Measurements from ENCODE around the gene CREB5. TPM values are rescaled to one million over a fixed set of nuclear protein-coding genes. Genes with fewer than 3 reads are reported as not detected.

Gene CREB5
- total RNA-seq, 2 experiments from 2014 or later, result 0.19 to 0.22 TPM

DNA sequence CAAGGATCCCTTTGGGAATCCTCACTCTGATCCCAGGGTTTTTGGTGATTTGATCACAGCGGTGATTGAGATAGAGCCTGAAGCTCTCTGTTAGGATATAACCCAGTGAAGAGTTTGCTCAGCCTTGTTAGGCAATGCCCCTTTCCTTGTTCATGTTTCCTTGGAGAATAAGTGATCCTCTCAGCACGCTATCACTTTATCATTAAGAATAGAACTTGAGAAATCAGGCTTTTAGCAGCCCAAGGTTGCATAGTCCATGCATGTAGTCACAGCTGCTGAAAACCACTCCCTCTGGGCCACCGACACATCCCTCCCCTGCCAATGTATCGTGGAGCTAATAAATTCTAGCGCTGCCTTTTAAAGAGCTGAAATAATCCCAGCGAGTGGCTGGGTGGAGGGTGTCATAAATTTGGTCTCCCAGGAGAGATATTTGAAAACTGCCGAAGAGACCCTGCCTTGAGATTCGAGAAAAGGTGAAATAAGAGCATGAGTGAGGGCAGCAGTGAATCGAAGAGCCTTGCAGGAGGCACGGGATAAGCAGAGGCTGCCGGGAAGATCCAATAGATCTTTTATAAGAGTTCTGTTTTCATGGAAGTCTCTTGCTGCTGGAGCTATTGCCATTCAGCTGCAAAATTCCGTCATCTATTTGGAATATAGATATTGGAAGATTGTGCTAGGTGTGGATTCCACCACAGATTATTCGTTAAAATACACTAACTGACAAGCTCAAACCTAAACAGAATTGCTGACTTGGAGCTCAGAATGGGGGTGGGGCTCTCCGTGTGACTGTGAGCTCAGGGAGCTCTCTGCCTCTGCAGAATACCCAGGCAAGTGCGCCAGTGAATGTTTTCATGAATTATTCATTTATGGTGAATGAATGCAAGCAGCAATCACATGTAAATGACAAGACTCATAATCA lies 296.0 kb downstream of the CREB5 start:
- H3K4me1 ChIP-seq (ENCODE audit: insufficient read depth, low read length), result no peaks in the 10 kb centered on the region
- H3K27ac ChIP-seq (ENCODE audit: low read depth in 1 of 2, low read length in 2 of 2), result no peak overlapping the region
- Mint-ChIP-seq H3K9me3 (no peaks in the 10 kb centered on the region), H3K27me3 (no peaks in the 10 kb centered on the region), H3K4me3 (no peak overlapping the region), H3K4me1 (ENCODE audit: low read depth) (no peaks in the 10 kb centered on the region), H3K27ac (no peak overlapping the region), H3K36me3 (ENCODE audit: low read depth) (no peaks in the 10 kb centered on the region)
- ATAC-seq (ENCODE audit: poor library complexity) (no peak), DNase-seq (no peak)
- intact Hi-C loops (cut with DNase I, micrococcal nuclease), result no loop called here
- no peaks in the 10 kb centered on the region for H3K9me3 ChIP-seq (ENCODE audit: control insufficient read depth in 1 of 2, insufficient read depth in 1 of 2, low read length in 2 of 2)
- no peaks in the 10 kb centered on the region for H3K27me3 ChIP-seq (ENCODE audit: control insufficient read depth in 1 of 2, insufficient read depth in 2 of 2, low read length in 2 of 2)
- TF ChIP-seq, protein P1, sequence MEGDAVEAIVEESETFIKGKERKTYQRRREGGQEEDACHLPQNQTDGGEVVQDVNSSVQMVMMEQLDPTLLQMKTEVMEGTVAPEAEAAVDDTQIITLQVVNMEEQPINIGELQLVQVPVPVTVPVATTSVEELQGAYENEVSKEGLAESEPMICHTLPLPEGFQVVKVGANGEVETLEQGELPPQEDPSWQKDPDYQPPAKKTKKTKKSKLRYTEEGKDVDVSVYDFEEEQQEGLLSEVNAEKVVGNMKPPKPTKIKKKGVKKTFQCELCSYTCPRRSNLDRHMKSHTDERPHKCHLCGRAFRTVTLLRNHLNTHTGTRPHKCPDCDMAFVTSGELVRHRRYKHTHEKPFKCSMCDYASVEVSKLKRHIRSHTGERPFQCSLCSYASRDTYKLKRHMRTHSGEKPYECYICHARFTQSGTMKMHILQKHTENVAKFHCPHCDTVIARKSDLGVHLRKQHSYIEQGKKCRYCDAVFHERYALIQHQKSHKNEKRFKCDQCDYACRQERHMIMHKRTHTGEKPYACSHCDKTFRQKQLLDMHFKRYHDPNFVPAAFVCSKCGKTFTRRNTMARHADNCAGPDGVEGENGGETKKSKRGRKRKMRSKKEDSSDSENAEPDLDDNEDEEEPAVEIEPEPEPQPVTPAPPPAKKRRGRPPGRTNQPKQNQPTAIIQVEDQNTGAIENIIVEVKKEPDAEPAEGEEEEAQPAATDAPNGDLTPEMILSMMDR (IDR thresholded peaks at IDR 0.05), result no peak
- POLR2A ChIA-PET, result no interaction called here
- no peak overlapping the region for H3K4me3 ChIP-seq (ENCODE audit: low read length)
- CTCF ChIA-PET, result no interaction called here
- H3K36me3 ChIP-seq (ENCODE audit: insufficient read depth, low read length), result no peaks in the 10 kb centered on the region

- Histone ChIP-seq H3K4me1 (ENCODE audit: insufficient read depth, low read length) (no peaks in the 10 kb centered on the region), H3K27me3 (ENCODE audit: control insufficient read depth in 1 of 2, insufficient read depth in 2 of 2, low read length in 2 of 2) (no peaks in the 10 kb centered on the region), H3K27ac (ENCODE audit: low read depth in 1 of 2, low read length in 2 of 2) (no peak overlapping the region), H3K9me3 (ENCODE audit: control insufficient read depth in 1 of 2, insufficient read depth in 1 of 2, low read length in 2 of 2) (no peaks in the 10 kb centered on the region), H3K4me3 (ENCODE audit: low read length) (no peak overlapping the region), H3K36me3 (ENCODE audit: insufficient read depth, low read length) (no peaks in the 10 kb centered on the region)
- DNase-seq, result no peak
- no peak overlapping the region for H3K4me3 Mint-ChIP-seq
- ChIA-PET POLR2A (interaction anchor here (0.7 kb wide), 1 partner anchor 11 kb away, joined by 3 read pairs; no protein-coding TSS in a partner anchor), CTCF (no interaction called here)
- H3K4me1 Mint-ChIP-seq (ENCODE audit: low read depth), result no peaks in the 10 kb centered on the region
- ATAC-seq (ENCODE audit: poor library complexity), result no peak
- no peak overlapping the region for H3K27ac Mint-ChIP-seq
- intact Hi-C loops (cut with DNase I, micrococcal nuclease), result no loop called here
- H3K9me3 Mint-ChIP-seq, result no peaks in the 10 kb centered on the region
- TF ChIP-seq, protein P1 (IDR thresholded peaks at IDR 0.05), result no peak
- no peaks in the 10 kb centered on the region for H3K27me3 Mint-ChIP-seq
- no peaks in the 10 kb centered on the region for H3K36me3 Mint-ChIP-seq (ENCODE audit: low read depth)
Measured at GRCh38 chr7:28709748-28710147, 297.4 kb downstream of the CREB5 start.

GRCh38 chr7:28711114-28711513 lies 298.8 kb downstream of the CREB5 start:
- no peak for ATAC-seq (ENCODE audit: poor library complexity)
- Histone ChIP-seq H3K4me3 (ENCODE audit: low read length) (no peak overlapping the region), H3K36me3 (ENCODE audit: insufficient read depth, low read length) (no peaks in the 10 kb centered on the region), H3K4me1 (ENCODE audit: insufficient read depth, low read length) (no peaks in the 10 kb centered on the region), H3K27ac (ENCODE audit: low read depth in 1 of 2, low read length in 2 of 2) (no peak overlapping the region), H3K27me3 (ENCODE audit: control insufficient read depth in 1 of 2, insufficient read depth in 2 of 2, low read length in 2 of 2) (no peaks in the 10 kb centered on the region), H3K9me3 (ENCODE audit: control insufficient read depth in 1 of 2, insufficient read depth in 1 of 2, low read length in 2 of 2) (no peaks in the 10 kb centered on the region)
- TF ChIP-seq, protein P1 (IDR thresholded peaks at IDR 0.05), result no peak
- no peak overlapping the region for H3K27ac Mint-ChIP-seq
- H3K4me1 Mint-ChIP-seq (ENCODE audit: low read depth), result no peaks in the 10 kb centered on the region
- DNase-seq, result no peak
- no peaks in the 10 kb centered on the region for H3K27me3 Mint-ChIP-seq
- H3K4me3 Mint-ChIP-seq, result no peak overlapping the region
- intact Hi-C loops (cut with DNase I, micrococcal nuclease), result no loop called here
- H3K9me3 Mint-ChIP-seq, result no peaks in the 10 kb centered on the region
- ChIA-PET POLR2A (no interaction called here), CTCF (no interaction called here)
- H3K36me3 Mint-ChIP-seq (ENCODE audit: low read depth), result no peaks in the 10 kb centered on the region
